HepG2 (cell line): ENCODE results near the gene MAPK14. TPM values are rescaled to one million over a fixed set of nuclear protein-coding genes. Genes with fewer than 3 reads are reported as not detected.
A peak's percentile ranks its signal among the peaks of the same experiment; 100 is the strongest.

ENCODE experiments used
- ATAC-seq: fragments of 200-7000 bp; cut with Tn5 transposase; 3 replicates; pipeline ENCODE4 v1.9.1; 2020; ENCODE audit warnings: mild to moderate bottlenecking, moderate library complexity
- BruUV-seq: library from RNA; stranded (reverse); fragments of 400-500 nt; replicated peaks from 2 replicates; lab custom pipeline; 2021; lab: Mats Ljungman, UMichigan
- CTCF ChIA-PET: fragments of 300-600 bp; formaldehyde crosslinking; extraction: SDS; loops from one replicate; lab custom pipeline; 2021; ENCODE audit warnings: low total read pairs, inconsistent platforms, low intra/inter-chr PET ratio; lab: Yijun Ruan, JAX
- POLR2A ChIA-PET: fragments of 350-600 bp; sonication (Branson Sonifier 250); formaldehyde crosslinking; loops from one replicate; lab custom pipeline; 2020; ENCODE audit warnings: antibody characterized with exemption, inconsistent platforms; lab: Yijun Ruan, JAX
- DNase-seq: peaks from one replicate; pipeline ENCODE4 v3.0.0-alpha.2; 2015; ENCODE audit warnings: low spot score
- FAIRE-seq: peaks from 3 replicates; lab custom pipeline; 2011; peaks lifted over from hg19 to GRCh38; lab: Jason Lieb, UNC
- H2AFZ ChIP-seq: one replicate; pipeline ENCODE4 v1.6.1; 2011; ENCODE audit warnings: low read length, inconsistent platforms
- H3K27ac ChIP-seq: fragments of 300-600 bp; 3 replicates; pipeline ENCODE4 v1.8.0; 2011; ENCODE audit warnings: mixed run types, mild to moderate bottlenecking, mixed read lengths, low read length, inconsistent platforms; ENCODE audit not compliant: insufficient read depth; ENCODE audit errors: extremely low read length
- H3K27me3 ChIP-seq, 2 experiments: fragments of 200-600 bp in 1 of 2; 2 replicates in 1 of 2; 3 replicates in 1 of 2; pipeline versions ENCODE4 v1.6.0 to v1.8.0; 2011; ENCODE audit warnings: low read length in 2 of 2, mild to moderate bottlenecking in 2 of 2, moderate library complexity in 2 of 2, inconsistent platforms in 1 of 2; ENCODE audit not compliant: insufficient read depth in 2 of 2, control insufficient read depth in 1 of 2
- H3K36me3 ChIP-seq, 2 experiments: fragments of 200-600 bp in 1 of 2; replicated peaks in 1 of 2; 2 replicates in 1 of 2; 3 replicates in 1 of 2; pipeline versions ENCODE4 v1.5.1 to v1.8.0; 2011; ENCODE audit warnings: low read length in 2 of 2, inconsistent platforms in 1 of 2; ENCODE audit not compliant: insufficient read depth in 2 of 2, control insufficient read depth in 1 of 2
- H3K4me1 ChIP-seq: 2 replicates; pipeline ENCODE4 v1.5.1; 2012; ENCODE audit warnings: low read length, inconsistent platforms; ENCODE audit not compliant: insufficient read depth
- H3K4me2 ChIP-seq: 2 replicates; pipeline ENCODE4 v1.6.0; 2011; ENCODE audit warnings: low read depth, low read length, inconsistent platforms
- H3K4me3 ChIP-seq, 3 experiments: fragments of 200-600 bp in 1 of 3; sonication (generic), shearing (Covaris generic) in 1 of 3; replicated peaks in 1 of 3; 2 replicates each; pipeline ENCODE4 v1.5.1; 2011 to 2016; ENCODE audit warnings: low read length in 3 of 3, inconsistent platforms in 2 of 3, low read depth in 2 of 3, mild to moderate bottlenecking in 2 of 3, control low read depth in 1 of 3, mixed read lengths in 1 of 3; ENCODE audit not compliant: insufficient read depth in 1 of 3
- H3K79me2 ChIP-seq: one replicate; pipeline ENCODE4 v1.6.1; 2011; ENCODE audit warnings: low read length, inconsistent platforms; ENCODE audit not compliant: insufficient read depth
- H3K9ac ChIP-seq: 2 replicates; pipeline ENCODE4 v1.6.0; 2011; ENCODE audit warnings: mild to moderate bottlenecking, low read depth, low read length, inconsistent platforms; ENCODE audit not compliant: insufficient read depth
- H3K9me3 ChIP-seq: 2 replicates; pipeline ENCODE4 v1.5.1; 2012; ENCODE audit warnings: mild to moderate bottlenecking, low read length
- H4K20me1 ChIP-seq: 2 replicates; pipeline ENCODE4 v1.6.0; 2011; ENCODE audit warnings: inconsistent platforms, mild to moderate bottlenecking, low read length, moderate library complexity; ENCODE audit not compliant: insufficient read depth
- ZNF180 ChIP-seq: sonication (generic); formaldehyde crosslinking; IDR thresholded peaks from 2 replicates; pipeline ENCODE4 v1.4.0; 2020; ENCODE audit warnings: low read depth, missing genetic modification reagents, borderline replicate concordance
- ZNF543 ChIP-seq: sonication (generic); formaldehyde crosslinking; IDR thresholded peaks from 2 replicates; pipeline ENCODE4 v1.4.0; 2020; ENCODE audit warnings: mild to moderate bottlenecking, missing genetic modification reagents
- WGBS: methylation state at CpG from one replicate; pipeline ENCODE4 v1.1.6; 2017; ENCODE audit warnings: low lambda C conversion rate; 5-methylcytosine and 5-hydroxymethylcytosine counted together
- in situ Hi-C: cut with HindIII; loops from 2 replicates; pipeline ENCODE4 v1.10.0; 2017; ENCODE audit warnings: low pct_unique_long_range_greater_than_20kb; ENCODE audit not compliant: extremely low pct_ligation_motif_present
- intact Hi-C: fragments of 100-400 bp; cut with micrococcal nuclease; formaldehyde crosslinking; loops from one replicate; pipeline ENCODE4 v1.10.0; 2022; ENCODE audit not compliant: unreplicated experiment
- polyA plus RNA-seq, 8 experiments: library from polyadenylated mRNA; depleted of rRNA in 3 of 8; stranded (reverse) in 7 of 8; unstranded in 1 of 8; fragments of >200 nt; fragmentation: Illumina TruSeq in 4 of 8; extraction: Trizol in 4 of 8; gene quantifications; 2 replicates each; pipeline versions ENCODE4 v1.2.1 to v1.2.3, GENCODE V29; 2011 to 2016; ENCODE audit warnings: low read depth in 4 of 8, missing spikeins in 1 of 8, mixed read lengths in 1 of 8; ENCODE audit not compliant: insufficient read depth in 1 of 8
- total RNA-seq, 5 experiments: library from RNA; depleted of rRNA; stranded (reverse); fragments of >200 nt; fragmentation: Illumina TruSeq; extraction: Trizol; gene quantifications; 2 replicates each; pipeline ENCODE4 v1.2.3, GENCODE V29; 2016; ENCODE audit warnings: low read depth in 1 of 5
- TF ChIP-seq, protein P1 (sequence below): sonication (generic); formaldehyde crosslinking; IDR thresholded peaks from 2 replicates; pipeline ENCODE4 v1.4.0; 2020; ENCODE audit warnings: missing genetic modification reagents, mild to moderate bottlenecking, borderline replicate concordance

Gene MAPK14
- total and polyA plus RNA-seq, 2 of the 13 experiments (the other 11 are each of a cell fraction or from before 2014, with no cell fraction given) = 66.3 to 67.3 TPM

DNA sequence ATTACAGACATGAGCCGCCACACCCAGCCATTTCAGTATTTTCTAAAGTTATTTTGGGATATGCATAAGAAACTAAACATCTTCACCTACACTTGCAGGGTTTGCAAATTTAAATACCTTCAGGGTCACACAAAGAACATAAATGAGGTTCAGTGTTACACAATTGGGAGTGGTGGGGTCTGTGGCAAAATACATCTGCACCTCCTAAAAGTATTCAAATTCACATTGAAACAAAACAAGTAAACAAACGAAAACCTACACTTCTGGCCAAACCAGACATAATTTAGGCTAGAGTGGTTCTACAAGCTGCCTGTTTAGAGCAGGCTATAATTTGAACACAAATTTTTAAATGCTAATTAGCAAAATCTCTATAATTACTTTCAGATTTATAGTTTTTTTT, 34.6 kb downstream of the MAPK14 start:
- H3K4me1 ChIP-seq = peaks cover 63% of the 10 kb centered on the region
- no peak overlapping the region for H3K9ac ChIP-seq
- H3K9me3 ChIP-seq = no peaks in the 10 kb centered on the region
- peaks cover 4% of the 10 kb centered on the region; the same call in 1 of the 2 replicates for H4K20me1 ChIP-seq
- CTCF ChIA-PET = no interaction called here
- H3K27ac ChIP-seq = no peak overlapping the region
- WGBS = 99% methylated on average over 2 of the region's 2 CpGs
- H3K27me3 ChIP-seq = no peaks in the 10 kb centered on the region
- peaks cover 74% of the 10 kb centered on the region for H3K79me2 ChIP-seq
- no peak for FAIRE-seq
- no peak overlapping the region for H2AFZ ChIP-seq
- DNase-seq = no peak
- TF ChIP-seq, protein P1, sequence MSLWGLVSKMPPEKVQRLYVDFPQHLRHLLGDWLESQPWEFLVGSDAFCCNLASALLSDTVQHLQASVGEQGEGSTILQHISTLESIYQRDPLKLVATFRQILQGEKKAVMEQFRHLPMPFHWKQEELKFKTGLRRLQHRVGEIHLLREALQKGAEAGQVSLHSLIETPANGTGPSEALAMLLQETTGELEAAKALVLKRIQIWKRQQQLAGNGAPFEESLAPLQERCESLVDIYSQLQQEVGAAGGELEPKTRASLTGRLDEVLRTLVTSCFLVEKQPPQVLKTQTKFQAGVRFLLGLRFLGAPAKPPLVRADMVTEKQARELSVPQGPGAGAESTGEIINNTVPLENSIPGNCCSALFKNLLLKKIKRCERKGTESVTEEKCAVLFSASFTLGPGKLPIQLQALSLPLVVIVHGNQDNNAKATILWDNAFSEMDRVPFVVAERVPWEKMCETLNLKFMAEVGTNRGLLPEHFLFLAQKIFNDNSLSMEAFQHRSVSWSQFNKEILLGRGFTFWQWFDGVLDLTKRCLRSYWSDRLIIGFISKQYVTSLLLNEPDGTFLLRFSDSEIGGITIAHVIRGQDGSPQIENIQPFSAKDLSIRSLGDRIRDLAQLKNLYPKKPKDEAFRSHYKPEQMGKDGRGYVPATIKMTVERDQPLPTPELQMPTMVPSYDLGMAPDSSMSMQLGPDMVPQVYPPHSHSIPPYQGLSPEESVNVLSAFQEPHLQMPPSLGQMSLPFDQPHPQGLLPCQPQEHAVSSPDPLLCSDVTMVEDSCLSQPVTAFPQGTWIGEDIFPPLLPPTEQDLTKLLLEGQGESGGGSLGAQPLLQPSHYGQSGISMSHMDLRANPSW (CRISPR knock-in tag) = no peak
- TF ChIP-seq ZNF180 (CRISPR knock-in tag) (peak; percentile 97; the same call in 1 of the 2 replicates), ZNF543 (CRISPR knock-in tag) (no peak)
- TF ChIP-seq, all 625 proteins: peak for 1
- BruUV-seq = no TSS peak
- intact Hi-C loops = no loop called here
- peaks cover 12 to 22% of the 10 kb centered on the region in 2 experiments for H3K36me3 ChIP-seq
- ATAC-seq = no peak
- H3K4me2 ChIP-seq = no peak overlapping the region
- H3K4me3 ChIP-seq = no peak overlapping the region
- in situ Hi-C loops = no loop called here
- POLR2A ChIA-PET = interaction anchor here (4.7 kb wide), 1 partner anchor 35 kb away, joined by 50 read pairs; the partner anchor contains the start of gene MAPK14
